ENCODE results near the gene PDE2A. TPM values are rescaled to one million over a fixed set of nuclear protein-coding genes. Genes with fewer than 3 reads are reported as not detected.

Gene PDE2A
- total RNA-seq, 1 experiment from 2014 or later: 1.1 TPM

GRCh38 chr11:72670041-72670440 lies 4.2 kb downstream of the PDE2A start:
- DNase-seq: no peak
- Mint-ChIP-seq H3K27ac (ENCODE audit: unreplicated experiment) (no peak overlapping the region), H3K27me3 (ENCODE audit: unreplicated experiment) (peaks cover 88% of the 10 kb centered on the region), H3K9me3 (ENCODE audit: low read depth, unreplicated experiment) (no peaks in the 10 kb centered on the region), H3K36me3 (ENCODE audit: insufficient read depth, unreplicated experiment) (peaks cover 6% of the 10 kb centered on the region), H3K4me3 (ENCODE audit: low read depth, unreplicated experiment) (no peak overlapping the region), H3K4me1 (ENCODE audit: low read depth, unreplicated experiment) (no peaks in the 10 kb centered on the region)
- TF ChIP-seq, protein P1, sequence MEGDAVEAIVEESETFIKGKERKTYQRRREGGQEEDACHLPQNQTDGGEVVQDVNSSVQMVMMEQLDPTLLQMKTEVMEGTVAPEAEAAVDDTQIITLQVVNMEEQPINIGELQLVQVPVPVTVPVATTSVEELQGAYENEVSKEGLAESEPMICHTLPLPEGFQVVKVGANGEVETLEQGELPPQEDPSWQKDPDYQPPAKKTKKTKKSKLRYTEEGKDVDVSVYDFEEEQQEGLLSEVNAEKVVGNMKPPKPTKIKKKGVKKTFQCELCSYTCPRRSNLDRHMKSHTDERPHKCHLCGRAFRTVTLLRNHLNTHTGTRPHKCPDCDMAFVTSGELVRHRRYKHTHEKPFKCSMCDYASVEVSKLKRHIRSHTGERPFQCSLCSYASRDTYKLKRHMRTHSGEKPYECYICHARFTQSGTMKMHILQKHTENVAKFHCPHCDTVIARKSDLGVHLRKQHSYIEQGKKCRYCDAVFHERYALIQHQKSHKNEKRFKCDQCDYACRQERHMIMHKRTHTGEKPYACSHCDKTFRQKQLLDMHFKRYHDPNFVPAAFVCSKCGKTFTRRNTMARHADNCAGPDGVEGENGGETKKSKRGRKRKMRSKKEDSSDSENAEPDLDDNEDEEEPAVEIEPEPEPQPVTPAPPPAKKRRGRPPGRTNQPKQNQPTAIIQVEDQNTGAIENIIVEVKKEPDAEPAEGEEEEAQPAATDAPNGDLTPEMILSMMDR (IDR thresholded peaks at IDR 0.05; ENCODE audit: unreplicated experiment): no peak
- BruUV-seq (replicated peaks): no TSS peak
- CTCF ChIA-PET: no interaction called here
- intact Hi-C loops (cut with micrococcal nuclease; ENCODE audit: unreplicated experiment): no loop called here

DNA sequence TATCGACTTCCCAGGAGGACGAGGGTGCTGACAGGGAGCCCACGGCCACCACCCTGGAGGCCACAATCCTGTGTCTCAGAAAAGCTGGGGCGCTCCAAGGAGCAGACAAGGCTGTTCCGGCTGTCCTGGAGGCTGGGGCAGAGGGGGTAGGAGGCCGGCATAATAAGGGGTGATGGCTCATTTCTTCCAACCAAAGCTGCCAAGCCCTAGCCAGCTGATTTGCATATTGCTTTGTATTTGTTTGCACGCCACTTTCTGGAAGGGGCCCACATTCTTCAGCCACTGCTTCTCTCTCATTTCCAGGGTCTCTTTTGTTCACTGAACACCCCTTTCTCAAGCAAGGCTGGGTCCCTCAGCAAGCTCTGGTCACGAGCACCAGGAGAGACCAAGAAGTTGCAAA lies 4.7 kb downstream of the PDE2A start:
- CTCF ChIA-PET: no interaction called here

DNA sequence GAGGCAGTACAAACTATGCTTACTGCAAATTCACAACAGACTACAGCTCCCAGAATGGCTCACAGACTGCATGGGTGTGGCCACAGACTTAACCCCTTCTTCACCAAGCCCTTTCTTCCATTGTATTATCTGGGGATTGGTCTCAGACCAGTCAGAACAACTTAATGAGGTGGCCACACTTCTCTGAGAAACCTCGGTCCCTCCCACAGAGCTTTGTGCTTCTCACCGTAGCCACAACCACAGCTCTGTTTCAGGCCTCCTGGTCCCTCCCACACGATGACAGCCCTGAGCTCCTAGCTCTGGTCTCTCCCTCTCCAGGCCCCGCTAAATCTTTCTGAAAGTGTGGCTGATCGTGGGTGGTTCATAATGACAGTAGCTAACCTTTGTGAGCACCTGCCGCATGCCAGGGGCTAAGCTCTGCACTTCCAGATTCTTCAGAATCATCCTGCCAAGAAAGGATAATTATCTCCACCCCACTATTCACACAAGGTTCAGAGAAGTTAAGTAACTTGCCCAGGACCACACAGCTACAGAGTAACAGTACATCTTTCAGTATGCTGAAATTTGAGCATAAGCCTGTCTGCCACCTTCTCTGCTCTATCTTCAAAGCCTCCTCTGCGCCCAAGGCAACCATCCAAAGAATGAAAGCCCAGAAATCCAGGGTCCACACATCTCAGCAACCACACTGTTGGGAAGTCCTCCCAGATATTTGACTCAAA lies 5.4 kb downstream of the PDE2A start:
- intact Hi-C loops (cut with micrococcal nuclease; ENCODE audit: unreplicated experiment): no loop called here
- H3K4me3 Mint-ChIP-seq (ENCODE audit: low read depth, unreplicated experiment): no peak overlapping the region
- no peaks in the 10 kb centered on the region for H3K4me1 Mint-ChIP-seq (ENCODE audit: low read depth, unreplicated experiment)
- DNase-seq: no peak
- H3K36me3 Mint-ChIP-seq (ENCODE audit: insufficient read depth, unreplicated experiment): peaks cover 6% of the 10 kb centered on the region
- TF ChIP-seq, protein P1 (IDR thresholded peaks at IDR 0.05; ENCODE audit: unreplicated experiment): no peak
- peaks cover 88% of the 10 kb centered on the region for H3K27me3 Mint-ChIP-seq (ENCODE audit: unreplicated experiment)
- H3K9me3 Mint-ChIP-seq (ENCODE audit: low read depth, unreplicated experiment): no peaks in the 10 kb centered on the region
- H3K27ac Mint-ChIP-seq (ENCODE audit: unreplicated experiment): no peak overlapping the region
- no TSS peak for BruUV-seq (replicated peaks)
- CTCF ChIA-PET: interaction anchor here (0.8 kb wide), 1 partner anchor 15 kb away, joined by 5 read pairs; no protein-coding TSS in a partner anchor

More for the DNA sequence above, 4.7 kb downstream of the PDE2A start:
- DNase-seq: no peak
- H3K9me3 Mint-ChIP-seq (ENCODE audit: low read depth, unreplicated experiment): no peaks in the 10 kb centered on the region
- peaks cover 6% of the 10 kb centered on the region for H3K36me3 Mint-ChIP-seq (ENCODE audit: insufficient read depth, unreplicated experiment)
- TF ChIP-seq, protein P1 (IDR thresholded peaks at IDR 0.05; ENCODE audit: unreplicated experiment): no peak
- H3K4me3 Mint-ChIP-seq (ENCODE audit: low read depth, unreplicated experiment): no peak overlapping the region
- H3K27me3 Mint-ChIP-seq (ENCODE audit: unreplicated experiment): peaks cover 88% of the 10 kb centered on the region
- intact Hi-C loops (cut with micrococcal nuclease; ENCODE audit: unreplicated experiment): no loop called here
- H3K4me1 Mint-ChIP-seq (ENCODE audit: low read depth, unreplicated experiment): no peaks in the 10 kb centered on the region
- H3K27ac Mint-ChIP-seq (ENCODE audit: unreplicated experiment): no peak overlapping the region
- no TSS peak for BruUV-seq (replicated peaks)

DNA sequence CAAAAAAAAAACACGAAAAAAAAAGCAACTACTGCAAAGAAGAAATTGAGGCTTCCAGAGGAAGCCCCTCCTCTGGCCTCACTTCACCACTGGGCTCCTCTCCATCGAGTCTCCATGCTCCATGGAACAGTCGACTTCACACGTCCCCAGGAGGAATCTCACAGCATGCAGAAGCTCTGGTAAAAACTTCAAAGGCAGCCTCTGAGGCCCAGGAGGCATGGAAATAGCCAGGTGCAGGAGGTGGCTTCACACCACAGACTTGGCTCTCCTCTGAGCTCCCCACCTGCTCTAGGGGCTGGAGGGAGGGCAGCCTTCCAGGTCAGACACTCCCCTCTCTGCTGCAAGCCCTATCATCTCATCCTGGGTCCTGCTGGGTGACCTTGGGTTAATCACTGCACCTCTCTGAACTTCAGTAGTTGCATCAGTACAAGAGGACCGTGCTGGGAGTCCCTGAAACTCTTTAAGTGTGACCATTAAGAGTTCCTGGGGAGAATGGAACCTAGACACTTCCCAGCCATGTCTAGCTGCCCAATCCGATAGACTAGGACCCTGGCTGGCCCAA lies 8.2 kb downstream of the PDE2A start:
- Mint-ChIP-seq H3K4me1 (ENCODE audit: low read depth, unreplicated experiment) (no peaks in the 10 kb centered on the region), H3K27me3 (ENCODE audit: unreplicated experiment) (peaks cover 88% of the 10 kb centered on the region), H3K27ac (ENCODE audit: unreplicated experiment) (no peak overlapping the region), H3K36me3 (ENCODE audit: insufficient read depth, unreplicated experiment) (no peaks in the 10 kb centered on the region), H3K4me3 (ENCODE audit: low read depth, unreplicated experiment) (no peak overlapping the region), H3K9me3 (ENCODE audit: low read depth, unreplicated experiment) (no peaks in the 10 kb centered on the region)
- no TSS peak for BruUV-seq (replicated peaks)
- no peak for DNase-seq
- CTCF ChIA-PET: interaction anchor here (0.7 to 1.1 kb wide), 2 partner anchors 68 to 83 kb away, joined by 3 to 4 read pairs; no protein-coding TSS in a partner anchor
- intact Hi-C loops (cut with micrococcal nuclease; ENCODE audit: unreplicated experiment): no loop called here
- TF ChIP-seq, protein P1 (IDR thresholded peaks at IDR 0.05; ENCODE audit: unreplicated experiment): no peak

Measured in Calu3 (cell line).